Measurements from ENCODE around the gene EGR4.

Gene EGR4

GRCh38 chr2:73244580-73244979 lies 48.8 kb downstream of the EGR4 start:
- no peak for DNase-seq

DNA sequence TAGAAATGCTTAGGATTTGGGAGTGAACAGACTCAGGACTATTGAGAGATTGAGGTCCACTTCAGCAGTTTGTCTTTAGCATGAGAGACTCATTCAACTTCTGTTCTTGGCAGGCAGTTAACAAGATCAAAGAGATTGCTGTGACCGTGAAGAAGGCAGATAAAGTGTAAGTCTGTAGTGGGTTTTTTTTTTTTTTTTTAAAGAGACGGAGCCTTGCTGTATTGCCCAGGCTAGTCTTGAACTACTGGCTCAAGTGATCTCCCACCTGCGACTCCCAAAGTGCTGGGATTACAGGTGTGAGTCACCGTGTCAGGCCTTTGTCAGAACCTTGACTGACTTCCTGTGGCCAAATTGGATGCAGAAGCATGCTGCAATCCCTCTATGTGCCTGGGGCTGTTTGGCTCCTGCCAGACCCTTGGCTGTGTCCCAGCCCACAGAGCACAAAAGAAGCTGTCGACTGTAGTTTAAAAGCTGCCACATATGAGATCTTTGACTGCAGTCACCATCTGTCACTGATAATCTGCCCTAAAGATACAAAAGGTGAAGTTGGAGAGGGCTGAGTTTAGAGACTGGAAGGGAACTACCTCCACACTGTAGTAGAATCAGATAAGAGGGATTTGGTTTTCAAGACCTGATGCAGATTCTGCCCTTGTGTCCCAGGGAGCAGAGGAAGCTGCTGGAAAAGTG lies 49.3 kb downstream of the EGR4 start:
- DNase-seq = no peak
